HEK293 (cell line): ENCODE results near the gene NXPH1.

Experiments
- CTCF ChIA-PET: fragments of 350-600 bp; formaldehyde crosslinking; extraction: SDS; loops from one replicate; lab custom pipeline; 2021; ENCODE audit warnings: antibody characterized with exemption; lab: Yijun Ruan, JAX
- POLR2A ChIA-PET: fragments of 300-600 bp; formaldehyde crosslinking; extraction: SDS; loops from one replicate; lab custom pipeline; 2020; ENCODE audit warnings: antibody characterized with exemption, inconsistent platforms; lab: Yijun Ruan, JAX
- H3K27ac ChIP-seq: fragments of 200-500 bp; sonication (Bioruptor generic); 2 replicates; pipeline ENCODE4 v1.5.1; 2014; ENCODE audit warnings: low read depth, low read length, control low read depth, inconsistent platforms; ENCODE audit errors: extremely low read depth
- H3K36me3 ChIP-seq, 2 experiments: fragments of 200-500 bp in 1 of 2; sonication (Bioruptor generic) in 1 of 2; 1 replicate in 1 of 2; 2 replicates in 1 of 2; pipeline ENCODE4 v1.5.1; 2014 to 2017; ENCODE audit warnings: inconsistent platforms in 2 of 2, low read length in 2 of 2; ENCODE audit not compliant: control insufficient read depth in 2 of 2, insufficient read depth in 1 of 2
- H3K4me1 ChIP-seq: fragments of 200-500 bp; sonication (Bioruptor generic); 2 replicates; pipeline ENCODE4 v1.5.1; 2014; ENCODE audit warnings: mild to moderate bottlenecking, low read length, inconsistent platforms; ENCODE audit not compliant: control insufficient read depth, insufficient read depth
- H3K4me3 ChIP-seq: 2 replicates; pipeline ENCODE4 v1.5.1; 2011; ENCODE audit warnings: low read depth, mild to moderate bottlenecking, control low read depth, low read length, moderate library complexity
- H3K9me3 ChIP-seq: fragments of 200-500 bp; sonication (Bioruptor generic); 2 replicates; pipeline ENCODE4 v1.5.1; 2014; ENCODE audit warnings: low read depth, low read length, inconsistent platforms; ENCODE audit not compliant: control insufficient read depth, insufficient read depth
- KLF16 ChIP-seq: fragments of 450-650 bp; formaldehyde crosslinking; IDR thresholded peaks from 2 replicates; pipeline ENCODE4 v1.5.1; 2017; ENCODE audit warnings: missing biosample characterization, missing genetic modification characterization
- PRDM10 ChIP-seq: fragments of 450-650 bp; formaldehyde crosslinking; IDR thresholded peaks from 2 replicates; pipeline ENCODE4 v1.5.1; 2016; ENCODE audit warnings: missing biosample characterization, missing genetic modification characterization
- PRDM2 ChIP-seq: fragments of 450-650 bp; formaldehyde crosslinking; IDR thresholded peaks from 2 replicates; pipeline ENCODE4 v1.5.1; 2016; ENCODE audit warnings: missing biosample characterization, missing genetic modification characterization, borderline replicate concordance
- REST ChIP-seq: fragments of 450-650 bp; formaldehyde crosslinking; IDR thresholded peaks from 2 replicates; pipeline ENCODE4 v1.5.1; 2016; ENCODE audit warnings: missing biosample characterization, missing genetic modification characterization
- ZBTB10 ChIP-seq: fragments of 450-650 bp; formaldehyde crosslinking; IDR thresholded peaks from 2 replicates; pipeline ENCODE4 v1.5.1; 2016; ENCODE audit warnings: missing biosample characterization, missing genetic modification characterization
- ZBTB20 ChIP-seq: fragments of 450-650 bp; formaldehyde crosslinking; IDR thresholded peaks from 2 replicates; pipeline ENCODE4 v1.5.1; 2016; ENCODE audit warnings: missing biosample characterization, missing genetic modification characterization
- ZFP41 ChIP-seq: fragments of 450-650 bp; formaldehyde crosslinking; IDR thresholded peaks from 2 replicates; pipeline ENCODE4 v1.5.1; 2016; ENCODE audit warnings: missing biosample characterization, missing genetic modification characterization, borderline replicate concordance
- ZNF394 ChIP-seq: fragments of 450-650 bp; formaldehyde crosslinking; IDR thresholded peaks from 2 replicates; pipeline ENCODE4 v1.5.1; 2016; ENCODE audit warnings: missing biosample characterization, missing genetic modification characterization, mild to moderate bottlenecking, moderate library complexity, borderline replicate concordance
- ZNF549 ChIP-seq: fragments of 450-650 bp; IDR thresholded peaks from 2 replicates; pipeline ENCODE4 v1.5.1; 2018; ENCODE audit warnings: missing biosample characterization, missing genetic modification characterization, mild to moderate bottlenecking, inconsistent platforms, moderate library complexity
- ZNF555 ChIP-seq: fragments of 450-650 bp; formaldehyde crosslinking; conservative IDR thresholded peaks from 2 replicates; pipeline ENCODE4 v1.5.1; 2017; ENCODE audit warnings: missing biosample characterization, mild to moderate bottlenecking, missing genetic modification characterization, inconsistent platforms
- ZNF560 ChIP-seq: fragments of 450-650 bp; formaldehyde crosslinking; IDR thresholded peaks from 2 replicates; pipeline ENCODE4 v1.5.1; 2017; ENCODE audit warnings: missing biosample characterization, missing genetic modification characterization, borderline replicate concordance
- ZNF701 ChIP-seq: fragments of 450-650 bp; formaldehyde crosslinking; IDR thresholded peaks from 2 replicates; pipeline ENCODE4 v1.5.1; 2016; ENCODE audit warnings: missing biosample characterization, missing genetic modification characterization
- ZNF830 ChIP-seq: fragments of 450-650 bp; IDR thresholded peaks from 2 replicates; pipeline ENCODE4 v1.5.0; 2018; ENCODE audit warnings: missing biosample characterization, missing genetic modification characterization, low read depth, mild to moderate bottlenecking, moderate library complexity

Gene NXPH1

GRCh38 chr7:8442051-8442813 is 8.8 kb downstream of the NXPH1 start (continued):
- no peak for TF ChIP-seq PRDM10 (tag by site-specific recombination)

- H3K4me3 ChIP-seq, result no peak overlapping the region
- CTCF ChIA-PET, result no interaction called here
- H3K36me3 ChIP-seq, result no peaks in the 10 kb centered on the region
- peak; percentile 87 for TF ChIP-seq REST (tag by site-specific recombination)
- no peak for TF ChIP-seq KLF16
- no peak for TF ChIP-seq ZFP41 (tag by site-specific recombination)
- no peak for TF ChIP-seq ZNF701
- no peak for TF ChIP-seq ZBTB10 (tag by site-specific recombination)
- H3K9me3 ChIP-seq, result no peaks in the 10 kb centered on the region
- no peak overlapping the region for H3K27ac ChIP-seq
- POLR2A ChIA-PET, result no interaction called here
- no peaks in the 10 kb centered on the region for H3K4me1 ChIP-seq
Measured at GRCh38 chr7:8442814-8443304, 9.4 kb downstream of the NXPH1 start.

- POLR2A ChIA-PET, result no interaction called here
- CTCF ChIA-PET, result no interaction called here
- Histone ChIP-seq H3K4me1 (no peaks in the 10 kb centered on the region), H3K27ac (no peak overlapping the region), H3K9me3 (no peaks in the 10 kb centered on the region), H3K4me3 (no peak overlapping the region), H3K36me3 (no peaks in the 10 kb centered on the region)
- TF ChIP-seq ZNF549, result no peak
- no peak for TF ChIP-seq ZBTB20 (tag by site-specific recombination)
- TF ChIP-seq PRDM2 (tag by site-specific recombination), result no peak
- TF ChIP-seq ZNF394 (tag by site-specific recombination), result no peak
- no peak for TF ChIP-seq ZNF560 (tag by site-specific recombination)
- TF ChIP-seq ZNF555, result no peak
- TF ChIP-seq ZNF830, result no peak
- no peak for TF ChIP-seq ZNF701
Measured at GRCh38 chr7:8443576-8444467, 10.4 kb downstream of the NXPH1 start.
